NCI-H2227 (cell line): ENCODE results near the gene MGMT.

ENCODE experiments used
- DNase-seq: peaks from one replicate; lab custom pipeline; 2025; ENCODE audit not compliant: unreplicated experiment; lab: John Stamatoyannopoulos, UW

The MGMT gene

DNA sequence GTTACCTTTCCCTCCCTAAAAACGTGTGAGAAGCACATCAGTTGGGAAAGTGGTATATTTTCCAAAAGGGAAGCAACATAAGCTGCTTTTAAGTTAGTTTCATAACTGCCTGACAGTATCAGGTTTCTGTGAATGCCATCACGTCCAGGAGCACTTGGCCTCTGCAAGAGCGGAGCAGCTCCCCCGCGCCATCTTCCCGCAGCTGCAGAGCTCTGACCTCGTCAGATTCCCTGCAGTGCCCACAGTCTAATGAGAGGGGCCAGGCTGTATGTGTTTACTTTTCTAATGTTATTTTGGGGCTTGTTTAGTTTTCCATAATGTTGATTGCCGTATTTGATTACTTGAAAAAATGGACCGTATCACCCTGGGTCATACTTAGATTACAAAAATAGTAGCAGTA lies 74.2 kb downstream of the MGMT start:
- no peak for DNase-seq

DNA sequence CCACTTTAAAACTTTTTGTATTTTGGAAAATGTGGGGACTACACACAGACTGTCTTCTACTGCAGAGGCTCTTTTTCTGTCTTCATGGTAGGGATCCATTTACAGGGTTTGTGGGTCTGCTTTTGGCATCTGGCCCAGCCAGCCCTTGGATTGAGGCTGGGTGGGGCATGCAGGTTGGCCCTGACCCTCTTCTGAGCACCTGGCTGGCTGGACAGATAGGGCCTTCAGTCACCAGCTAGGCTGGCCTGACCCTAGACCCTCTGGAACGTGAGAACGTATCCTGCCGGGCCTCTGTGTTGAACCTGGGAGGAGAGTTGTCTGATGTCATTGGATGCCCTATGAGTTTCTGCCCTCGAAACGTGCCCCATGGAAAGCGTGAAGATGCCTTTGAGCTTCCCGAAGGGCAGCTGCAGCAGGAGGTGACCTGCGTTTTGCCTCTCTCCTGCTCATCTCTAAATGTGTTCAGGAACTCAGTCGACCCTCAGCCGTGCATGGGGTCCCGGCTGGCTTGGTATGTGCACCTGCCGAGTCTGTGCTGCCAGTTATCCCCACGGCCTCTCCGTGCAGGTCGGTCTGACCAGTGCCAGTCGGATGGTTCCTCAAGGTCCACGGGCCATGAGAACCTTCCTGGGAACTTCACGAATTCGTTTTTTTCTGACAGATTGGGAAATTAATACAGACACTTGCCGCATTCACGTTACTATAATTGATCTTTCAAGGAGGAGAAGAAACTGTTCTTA lies 74.9 kb downstream of the MGMT start:
- no peak for DNase-seq

DNA sequence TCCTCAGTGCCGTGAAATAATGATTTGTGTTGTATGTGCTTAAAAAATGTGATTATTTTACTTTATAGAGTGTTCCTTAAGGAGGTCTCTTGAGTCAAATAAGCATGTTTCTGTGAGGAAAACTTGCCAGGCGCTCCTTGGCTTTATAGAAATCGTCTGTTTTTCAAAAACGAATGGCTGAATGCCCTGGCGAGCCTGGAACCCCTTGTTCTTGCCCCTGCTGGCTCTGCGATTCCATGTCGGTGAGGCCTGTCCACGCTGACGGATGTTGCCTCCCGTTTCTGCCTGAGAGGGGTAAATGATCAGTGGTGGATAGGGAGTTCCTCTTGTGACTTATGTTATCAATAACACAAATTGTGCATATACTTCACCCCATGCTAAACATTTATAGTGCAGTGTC lies 75.5 kb downstream of the MGMT start:
- DNase-seq: no peak

DNA sequence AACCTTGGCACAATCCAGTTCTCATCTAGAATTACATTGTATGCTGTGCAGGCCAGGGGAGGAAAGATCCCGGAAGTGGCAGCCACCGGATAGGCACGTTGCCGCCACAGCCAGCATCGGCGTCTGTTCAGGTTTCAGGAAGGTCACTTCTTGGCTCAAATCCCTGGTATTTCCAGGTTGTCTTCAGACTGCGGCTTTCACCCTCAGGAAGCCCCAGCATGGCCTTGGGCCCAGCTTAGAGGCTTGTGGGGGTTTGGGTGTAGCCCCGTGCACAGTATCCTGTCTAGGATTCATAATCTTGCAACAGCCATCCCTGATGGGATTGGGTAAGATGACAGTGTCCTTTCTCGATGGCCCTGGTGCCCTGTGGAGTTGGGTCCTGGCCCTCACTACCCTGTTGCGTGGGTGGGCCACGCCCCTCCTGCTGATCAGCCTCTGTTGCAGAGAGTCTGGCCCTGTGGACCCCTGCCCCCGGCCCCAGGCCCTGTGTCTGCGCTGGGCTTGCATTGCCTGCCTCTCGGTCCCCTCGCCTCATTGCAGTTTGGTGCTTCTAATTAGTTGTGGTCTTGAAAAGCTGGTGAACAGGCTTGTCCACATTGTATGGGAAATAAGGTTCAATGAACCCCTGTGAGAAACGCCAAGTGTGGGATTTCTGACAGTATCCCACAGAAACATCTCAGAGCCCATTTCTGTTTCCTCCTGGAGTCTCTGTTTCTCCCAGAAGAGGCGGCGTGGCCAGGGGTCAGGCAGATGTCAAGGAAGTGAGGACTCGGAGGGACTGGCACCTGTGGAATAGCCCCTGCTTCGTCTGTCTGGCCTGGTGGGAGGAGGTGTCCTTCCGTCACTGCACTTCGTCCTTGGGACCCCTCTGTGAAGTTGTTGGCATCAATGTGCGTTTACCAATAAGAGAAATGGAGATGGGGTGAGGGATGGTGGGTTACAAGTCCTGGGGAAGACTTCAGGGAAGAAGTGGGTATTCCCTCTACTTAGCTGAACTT lies 77.5 kb downstream of the MGMT start:
- no peak for DNase-seq

DNA sequence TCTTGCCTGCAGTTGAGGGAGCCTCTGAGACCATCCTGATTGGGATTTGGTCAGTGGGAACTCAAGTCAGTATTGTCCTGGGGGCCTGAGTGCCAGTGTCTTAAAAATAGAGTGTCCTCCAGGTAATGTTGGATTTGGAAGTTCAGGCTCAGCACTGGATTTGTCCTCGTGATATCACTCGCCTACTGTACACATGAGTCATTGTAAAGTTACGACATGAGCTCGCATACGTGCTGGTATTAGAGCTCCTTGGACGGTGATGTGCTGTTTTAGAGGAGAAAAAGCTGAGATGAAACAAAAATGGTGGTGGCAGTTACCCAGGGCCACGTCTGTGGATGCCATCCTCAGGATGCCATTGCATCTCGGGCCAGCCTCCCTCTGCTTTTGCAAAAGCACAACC lies 78.2 kb downstream of the MGMT start:
- no peak for DNase-seq

DNA sequence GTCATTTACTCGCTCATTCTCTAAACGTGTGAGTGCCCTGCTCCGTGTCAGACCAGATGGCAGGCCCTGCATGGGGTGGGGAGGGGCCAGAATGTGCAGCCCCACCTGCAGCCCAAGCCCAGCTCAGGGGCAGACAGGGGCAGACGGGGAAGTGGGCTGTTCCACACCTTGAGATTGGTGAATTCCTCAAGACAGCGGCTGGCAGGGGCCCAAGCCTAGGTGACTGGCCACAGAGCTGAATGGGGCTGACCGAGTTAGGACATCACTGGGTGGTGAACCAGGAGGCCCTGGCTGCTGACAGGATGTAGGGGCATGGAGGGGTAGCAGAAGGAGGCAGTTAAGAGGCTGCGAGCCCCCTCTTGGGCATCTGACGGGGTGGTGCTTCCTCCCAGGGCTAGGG lies 79.1 kb downstream of the MGMT start:
- DNase-seq: no peak

DNA sequence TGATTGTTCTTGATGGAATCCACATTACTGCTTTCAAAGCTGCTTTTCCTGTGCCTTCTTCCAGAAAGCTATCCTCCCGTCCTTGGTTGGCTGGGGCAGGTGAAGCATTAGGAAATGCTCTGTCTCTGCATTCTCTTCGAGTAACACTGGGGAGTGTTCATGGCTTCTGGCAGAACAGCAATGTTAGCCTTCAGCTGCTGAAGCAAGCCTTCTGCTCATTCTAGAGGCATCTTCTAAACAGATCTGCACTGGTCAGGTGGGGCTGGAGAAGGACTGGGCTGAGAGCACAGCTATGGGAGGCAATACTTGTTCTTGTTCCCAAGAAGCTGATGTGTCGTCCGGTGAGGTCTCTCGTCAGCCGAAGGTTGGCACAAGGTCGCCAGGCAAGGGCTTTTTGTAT lies 80.6 kb downstream of the MGMT start:
- DNase-seq: no peak

DNA sequence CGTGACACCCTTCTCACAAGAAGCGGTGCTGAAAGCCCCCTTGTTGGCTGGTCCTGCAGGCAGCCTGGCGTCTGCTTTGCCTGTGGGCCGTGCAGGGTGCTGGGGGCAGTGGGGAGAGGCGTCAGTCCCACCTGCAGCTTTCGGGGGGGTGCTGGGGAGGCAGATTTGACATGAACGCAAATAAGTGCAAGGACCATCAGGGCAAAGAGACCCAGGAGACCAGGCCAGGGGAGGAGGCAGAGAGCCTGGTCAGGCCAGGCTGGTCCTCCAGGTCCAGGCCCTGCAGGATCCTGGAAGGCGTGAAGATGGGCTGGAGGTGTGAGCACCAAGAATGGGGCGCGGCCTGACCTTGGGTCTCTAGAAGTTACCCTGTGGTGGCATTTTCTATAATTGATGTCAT lies 81.6 kb downstream of the MGMT start:
- no peak for DNase-seq

DNA sequence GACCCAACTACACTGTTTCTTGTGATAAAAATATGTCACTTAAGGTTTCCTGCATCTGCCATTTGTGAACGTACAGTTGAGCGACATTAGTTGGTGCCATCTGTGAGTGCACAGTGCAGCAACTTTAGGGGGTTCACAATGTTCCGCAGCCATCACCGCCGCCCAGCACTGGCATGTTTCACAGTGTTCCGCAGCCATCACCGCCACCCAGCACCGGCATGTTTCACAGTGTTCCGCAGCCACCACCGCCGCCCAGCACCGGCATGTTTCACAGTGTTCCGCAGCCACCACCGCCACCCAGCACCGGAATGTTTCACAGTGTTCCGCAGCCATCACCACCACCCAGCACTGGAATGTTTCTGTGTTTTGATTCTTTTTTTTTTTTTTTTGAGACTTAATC lies 83.0 kb downstream of the MGMT start:
- no peak for DNase-seq

DNA sequence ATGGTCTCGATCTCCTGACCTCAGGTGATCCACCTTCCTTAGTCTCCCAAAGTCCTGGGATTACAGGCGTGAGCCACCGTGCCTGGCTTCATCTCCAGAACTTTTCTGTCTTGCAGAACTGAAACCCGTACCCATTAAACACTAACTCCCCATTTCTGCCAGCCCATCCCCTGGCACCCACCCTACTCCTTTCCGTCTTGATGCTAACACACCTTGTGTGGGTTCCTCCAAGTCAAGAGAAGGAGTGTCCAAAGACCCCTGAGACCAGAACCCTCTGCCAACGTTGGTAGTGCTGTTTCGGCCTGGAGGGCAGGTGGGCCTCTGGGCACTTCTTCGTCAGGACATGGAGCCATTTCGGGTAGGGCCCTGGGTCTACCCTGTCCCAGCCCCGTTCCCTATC lies 83.6 kb downstream of the MGMT start:
- DNase-seq: no peak

DNA sequence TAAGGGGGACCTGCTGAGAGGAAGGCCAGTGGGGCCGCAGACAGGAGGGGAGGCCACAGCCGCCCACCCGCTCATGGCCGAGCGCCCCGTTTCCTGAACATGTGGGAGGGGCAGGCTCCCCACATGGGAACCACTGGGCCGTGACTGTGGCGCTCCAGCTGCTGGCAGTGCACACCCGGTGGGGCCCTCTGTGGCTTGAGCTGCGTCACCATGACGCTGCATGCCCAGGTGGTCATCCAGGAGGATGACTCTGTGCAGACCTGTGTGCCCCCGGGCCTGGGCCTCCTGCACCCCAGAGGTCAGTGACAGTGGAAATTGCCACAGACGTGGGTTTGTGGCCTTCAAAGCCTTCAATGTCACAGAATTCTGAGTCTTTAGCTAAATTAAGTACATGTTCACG lies 85.1 kb downstream of the MGMT start:
- no peak for DNase-seq

DNA sequence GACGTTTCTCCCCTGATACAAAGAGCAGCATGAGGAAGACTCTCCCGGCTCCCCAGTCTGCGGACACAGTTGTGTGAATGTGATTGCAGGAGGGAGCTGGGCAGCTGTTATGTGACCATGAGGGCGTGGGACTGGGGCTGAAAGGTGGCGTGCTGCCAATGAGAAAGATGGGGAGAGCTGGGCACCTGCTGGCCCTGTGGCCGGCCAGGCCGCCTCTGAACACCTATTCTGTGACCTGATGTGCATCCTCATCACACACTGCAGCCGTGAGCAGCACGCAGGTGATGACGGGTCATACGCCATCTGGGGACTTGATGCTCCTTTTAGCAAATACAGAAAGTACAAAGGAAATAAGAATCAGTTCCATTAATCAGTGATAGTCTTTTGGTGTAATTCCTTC lies 86.9 kb downstream of the MGMT start:
- DNase-seq: no peak

DNA sequence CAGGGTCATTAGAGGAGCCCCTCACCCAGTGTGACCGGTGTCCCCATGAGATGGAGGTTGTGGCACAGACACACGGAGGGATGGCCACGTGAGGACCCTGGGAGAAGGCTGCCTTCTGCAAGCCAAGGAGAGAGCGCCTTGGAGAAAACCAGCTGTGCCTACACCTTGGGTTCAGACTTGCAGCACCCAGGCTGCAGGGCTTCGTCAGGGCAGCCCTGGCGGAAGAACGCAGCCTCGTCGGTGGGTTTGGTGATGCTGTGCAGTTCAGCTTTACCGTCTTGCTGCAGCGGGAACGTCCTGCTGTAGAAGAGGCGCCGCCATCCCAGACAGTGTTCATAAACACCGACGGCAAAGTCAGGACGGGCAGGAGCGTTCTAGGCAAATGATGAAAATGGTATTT lies 89.3 kb downstream of the MGMT start:
- DNase-seq: no peak

DNA sequence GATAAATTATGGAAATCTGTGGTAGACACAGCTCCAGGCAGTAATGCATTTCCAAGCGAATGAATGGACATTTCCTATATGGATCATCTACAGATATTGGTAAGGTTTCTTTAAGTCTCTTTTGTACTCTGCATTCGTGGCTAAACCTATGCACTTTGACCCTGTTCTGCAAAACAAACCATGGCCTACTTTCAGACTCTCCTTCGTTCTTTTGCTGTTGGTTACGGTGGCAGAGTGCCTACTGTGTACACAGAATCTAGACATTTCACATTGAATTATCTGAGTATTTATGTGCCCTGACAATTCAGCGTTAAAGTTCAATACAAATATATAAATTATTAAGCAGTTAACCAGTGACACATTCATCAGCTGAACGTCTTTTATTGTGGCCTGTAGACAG lies 93.3 kb downstream of the MGMT start:
- DNase-seq: no peak

DNA sequence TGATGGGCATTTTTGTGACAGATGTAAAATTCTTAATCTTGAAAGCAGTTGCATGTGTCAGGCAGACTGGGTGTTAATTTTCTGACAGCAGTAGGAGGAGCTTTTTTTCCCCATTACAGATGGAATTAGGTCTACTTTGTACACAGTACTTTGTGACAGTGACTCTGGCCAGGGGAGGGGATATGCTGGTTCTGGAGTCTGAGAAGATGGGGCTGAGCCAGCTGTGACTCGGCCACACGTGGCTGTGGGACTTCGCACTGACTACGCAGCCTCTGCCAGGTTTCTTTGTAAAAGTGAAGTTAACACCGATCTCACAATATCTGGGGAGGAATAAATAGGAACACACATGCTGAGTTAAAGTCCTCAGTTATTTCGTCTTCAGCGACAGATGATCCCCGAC lies 95.4 kb downstream of the MGMT start:
- no peak for DNase-seq

DNA sequence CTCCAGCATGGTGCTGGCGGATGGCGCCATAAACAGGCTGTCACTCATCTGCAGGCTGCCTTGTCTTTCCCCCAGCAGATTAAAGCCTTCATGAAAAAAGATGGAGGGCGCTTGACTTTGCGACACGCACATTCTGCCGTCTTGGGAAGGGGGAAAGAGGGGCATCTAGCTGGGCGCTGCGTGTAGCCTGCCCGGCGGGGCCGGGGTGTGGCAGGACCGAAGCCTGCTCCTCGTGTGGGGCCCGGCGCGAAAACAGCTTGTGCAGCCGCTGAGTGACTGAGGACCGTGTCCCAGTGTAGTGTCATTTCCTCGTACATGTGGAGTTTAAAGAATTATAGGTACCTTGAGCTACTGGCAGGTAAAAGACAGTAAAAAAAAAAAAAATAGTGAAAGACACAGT lies 97.9 kb downstream of the MGMT start:
- no peak for DNase-seq

DNA sequence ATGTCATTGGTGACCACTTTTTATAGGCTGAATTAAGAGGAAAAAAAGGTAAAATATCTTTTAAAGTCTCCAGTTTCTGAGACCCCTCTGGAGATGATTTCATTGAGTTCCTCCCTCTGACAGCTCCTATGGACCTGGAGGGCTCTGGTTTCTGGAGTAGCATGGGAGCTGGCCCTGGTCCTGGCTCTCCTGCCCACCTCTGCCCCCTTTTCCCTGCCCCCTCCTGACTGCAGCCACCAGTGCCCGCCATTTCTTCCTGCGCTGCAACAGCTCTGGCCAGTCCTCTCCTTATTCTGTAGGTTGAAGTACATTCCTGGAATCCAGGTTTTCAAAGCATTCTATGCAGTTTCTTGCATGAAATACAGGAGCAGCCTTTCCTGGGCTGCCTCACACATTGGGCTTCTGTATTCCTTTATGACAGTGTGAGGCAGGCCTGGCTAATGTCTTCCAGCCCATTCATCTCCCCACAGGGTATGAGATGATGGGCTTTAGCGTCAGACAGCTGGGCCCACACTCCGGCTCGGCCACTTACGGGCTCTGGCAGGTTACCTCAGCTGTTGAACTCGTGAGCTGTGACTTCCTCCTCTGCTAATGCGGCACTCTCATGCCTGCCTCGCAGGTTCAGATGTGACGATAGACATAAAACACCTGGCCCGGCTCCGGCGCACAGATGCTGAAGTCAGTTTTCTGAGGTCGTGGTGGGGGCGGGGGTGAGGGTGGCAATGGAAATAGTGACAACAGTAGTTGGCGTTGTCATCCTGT lies 101.7 kb downstream of the MGMT start:
- DNase-seq: no peak

DNA sequence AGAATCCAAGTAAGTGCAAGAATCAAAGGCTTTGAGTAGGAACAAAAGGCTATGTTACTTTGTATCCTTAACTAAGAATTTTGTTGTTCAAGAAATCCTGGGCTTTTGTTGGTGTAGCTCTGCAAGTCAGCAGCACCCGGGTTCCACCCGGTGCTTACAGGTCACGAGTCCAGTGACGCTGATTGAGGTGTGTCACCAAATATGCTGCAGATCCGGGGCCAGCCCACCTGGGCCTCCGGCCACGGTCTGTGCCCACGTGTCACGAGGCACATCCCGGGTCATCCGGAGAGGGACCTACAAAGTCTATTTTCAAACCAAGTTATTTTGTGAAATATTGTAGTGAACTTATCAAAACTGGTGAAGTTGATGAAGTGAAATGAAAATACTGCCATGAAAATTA lies 103.1 kb downstream of the MGMT start:
- DNase-seq: no peak

DNA sequence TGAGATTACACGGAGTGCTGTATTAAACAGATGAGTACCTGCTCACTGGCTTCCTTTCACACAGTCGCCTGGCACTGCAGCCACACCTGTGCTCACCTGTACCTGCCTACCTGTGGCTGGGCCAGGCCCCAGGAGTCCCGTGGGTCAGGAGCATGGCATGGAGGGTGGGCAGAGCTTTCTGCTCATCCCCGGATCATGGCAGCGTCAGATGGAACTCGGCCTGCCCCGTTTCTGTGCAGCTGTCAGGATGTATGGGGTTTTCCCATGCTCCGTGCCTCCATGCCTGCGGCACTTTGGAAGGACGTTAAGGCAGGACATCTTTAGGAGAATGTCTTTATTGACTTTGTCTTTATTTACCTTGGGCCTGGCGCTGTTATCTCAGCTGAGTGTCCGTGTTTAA lies 112.2 kb downstream of the MGMT start:
- no peak for DNase-seq

DNA sequence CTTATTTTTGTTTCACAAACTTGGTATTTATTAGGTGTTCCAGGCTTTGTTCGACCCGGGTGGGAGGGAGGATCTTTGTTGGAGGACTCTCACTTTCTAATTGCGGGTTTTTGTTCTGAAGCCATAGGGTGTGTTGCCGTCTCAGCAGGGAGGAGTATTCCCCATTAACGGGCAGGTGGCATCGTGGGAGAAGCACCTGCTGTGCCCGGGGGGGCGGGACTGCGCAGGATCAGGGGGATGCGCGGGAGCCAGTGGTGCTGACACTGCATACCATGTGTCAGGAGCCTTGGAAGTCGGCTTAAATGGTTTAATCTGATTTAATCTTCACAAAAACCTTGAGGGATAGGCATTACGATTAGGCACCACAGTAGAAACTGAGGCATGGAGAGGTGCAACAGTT lies 113.0 kb downstream of the MGMT start:
- DNase-seq: no peak

DNA sequence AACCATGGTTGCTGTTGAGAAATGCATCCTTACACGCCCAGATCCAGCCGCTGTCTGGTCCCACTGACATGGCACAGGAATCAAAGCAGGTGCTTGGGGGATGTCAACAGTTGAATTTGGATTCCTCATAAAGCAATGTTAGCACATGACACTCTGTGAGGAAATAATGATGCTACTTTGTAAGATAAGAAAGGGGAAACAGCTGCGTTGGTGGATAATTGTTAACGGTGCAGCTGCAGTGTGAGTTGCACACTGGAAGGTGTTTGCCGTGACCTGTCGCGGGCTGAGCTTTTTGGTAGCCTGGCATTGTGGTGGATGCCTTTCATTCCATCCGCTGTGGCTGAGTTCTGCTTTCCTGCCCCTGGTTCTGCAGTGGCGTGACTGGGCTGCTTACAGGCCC lies 113.9 kb downstream of the MGMT start:
- DNase-seq: no peak
